B cell (primary cell): ENCODE measurements around the gene SIRPB2. TPM values are rescaled to one million over a fixed set of nuclear protein-coding genes. Genes with fewer than 3 reads are reported as not detected.

Experiments
- ATAC-seq: fragments of 200-7000 bp; cut with Tn5 transposase; one replicate; pipeline ENCODE4 v1.10.0; 2021; ENCODE audit warnings: low read depth, mild to moderate bottlenecking, moderate number of reproducible peaks, moderate library complexity
- CTCF ChIA-PET: fragments of 350-600 bp; sonication (Branson Sonifier 250); formaldehyde crosslinking; loops from one replicate; lab custom pipeline; 2021; ENCODE audit warnings: antibody characterized with exemption, inconsistent platforms; lab: Charles Lee
- POLR2A ChIA-PET: fragments of 350-600 bp; sonication (Branson Sonifier 250); formaldehyde crosslinking; loops from one replicate; lab custom pipeline; 2021; ENCODE audit warnings: antibody characterized with exemption; lab: Charles Lee
- DNase-seq: peaks from one replicate; pipeline ENCODE4 v3.0.0; 2013
- H2AFZ ChIP-seq: 2 replicates; pipeline ENCODE4 v1.6.1; 2012; ENCODE audit warnings: mild to moderate bottlenecking, low read depth, low read length; ENCODE audit not compliant: insufficient read depth, poor library complexity, severe bottlenecking
- H3K27ac ChIP-seq, 2 donors: 1 replicate in 1 of 2; 2 replicates in 1 of 2; pipeline ENCODE4 v1.5.1; 2012 to 2013; ENCODE audit warnings: low read length in 2 of 2, mild to moderate bottlenecking in 2 of 2, moderate library complexity in 1 of 2
- H3K27me3 ChIP-seq, 4 experiments: fragments of 200-600 bp in 1 of 4; sonication (generic) in 1 of 4; replicated peaks in 1 of 4; 1 replicate in 2 of 4; 2 replicates in 2 of 4; pipeline versions ENCODE4 v1.6.1 to v1.7.0; 2013 to 2016; ENCODE audit warnings: low read length in 3 of 4, mild to moderate bottlenecking in 2 of 4, mixed read lengths in 1 of 4, moderate library complexity in 1 of 4; ENCODE audit not compliant: insufficient read depth in 4 of 4, control insufficient read depth in 3 of 4; ENCODE audit errors: control extremely low read depth in 1 of 4
- H3K36me3 ChIP-seq, 2 experiments: replicated peaks in 1 of 2; 1 replicate in 1 of 2; 2 replicates in 1 of 2; pipeline versions ENCODE4 v1.6.1 to v1.7.1; 2013; ENCODE audit warnings: low read length in 1 of 2; ENCODE audit not compliant: insufficient read depth in 2 of 2, control insufficient read depth in 1 of 2; ENCODE audit errors: control extremely low read depth in 1 of 2, extremely low read depth in 1 of 2
- H3K4me1 ChIP-seq, 2 donors: fragments of 200-600 bp in 1 of 2; sonication (generic) in 1 of 2; 1 replicate in 1 of 2; 2 replicates in 1 of 2; pipeline versions ENCODE4 v1.5.1 to v1.6.1; 2013 to 2017; ENCODE audit warnings: low read length in 2 of 2; ENCODE audit not compliant: control insufficient read depth in 2 of 2, insufficient read depth in 2 of 2
- H3K4me2 ChIP-seq: replicated peaks from 2 replicates; pipeline ENCODE3; 2012; ENCODE audit warnings: mild to moderate bottlenecking, low read depth, low read length; ENCODE audit not compliant: poor library complexity, severe bottlenecking
- H3K4me3 ChIP-seq, 5 experiments: fragments of 200-600 bp in 1 of 5; sonication (generic) in 1 of 5; 1 replicate in 3 of 5; 2 replicates in 2 of 5; pipeline versions ENCODE4 v1.5.1 to v1.7.0; 2011 to 2016; ENCODE audit warnings: low read length in 4 of 5, mild to moderate bottlenecking in 4 of 5, low read depth in 2 of 5, control low read depth in 1 of 5, moderate library complexity in 1 of 5; ENCODE audit not compliant: insufficient read depth in 1 of 5; ENCODE audit errors: control extremely low read depth in 1 of 5, extremely low read depth in 1 of 5
- H3K79me2 ChIP-seq: fragments of 200-600 bp; sonication (generic); one replicate; pipeline ENCODE4 v1.6.0; 2016; ENCODE audit warnings: low read length; ENCODE audit not compliant: control insufficient read depth, insufficient read depth
- H3K9ac ChIP-seq: fragments of 200-600 bp; sonication (generic); 2 replicates; pipeline ENCODE4 v1.6.1; 2017; ENCODE audit warnings: mild to moderate bottlenecking, low read length, moderate library complexity
- H3K9me3 ChIP-seq, 3 donors: one replicate each; pipeline versions ENCODE4 v1.6.1 to v1.7.1; 2013; ENCODE audit warnings: low read length in 2 of 3; ENCODE audit not compliant: control insufficient read depth in 2 of 3, insufficient read depth in 1 of 3; ENCODE audit errors: control extremely low read depth in 1 of 3
- H4K20me1 ChIP-seq: 2 replicates; pipeline ENCODE4 v1.6.0; 2012; ENCODE audit warnings: mild to moderate bottlenecking, low read length; ENCODE audit not compliant: insufficient read depth, control insufficient read depth, poor library complexity, severe bottlenecking
- H3K27ac Mint-ChIP-seq: one replicate; pipeline ENCODE4 v1.8.0; 2021; ENCODE audit warnings: mixed read lengths
- H3K27me3 Mint-ChIP-seq: one replicate; pipeline ENCODE4 v1.8.0; 2021; ENCODE audit warnings: mixed read lengths
- H3K4me1 Mint-ChIP-seq: one replicate; pipeline ENCODE4 v1.8.0; 2021; ENCODE audit warnings: mixed read lengths
- H3K4me3 Mint-ChIP-seq: one replicate; pipeline ENCODE4 v1.8.0; 2021; ENCODE audit warnings: mixed read lengths
- H3K9me3 Mint-ChIP-seq: one replicate; pipeline ENCODE4 v1.8.0; 2022; ENCODE audit warnings: mixed read lengths; ENCODE audit not compliant: insufficient read depth
- EZH2 ChIP-seq: IDR thresholded peaks from 2 replicates; pipeline ENCODE4 v1.6.1; 2012; ENCODE audit warnings: borderline replicate concordance, low read depth, mild to moderate bottlenecking, moderate library complexity, low read length; ENCODE audit not compliant: insufficient read depth, poor library complexity, severe bottlenecking
- WGBS: methylation state at CpG from one replicate; pipeline ENCODE4 v1.1.5; 2013; ENCODE audit warnings: missing lambda C conversion rate; ENCODE audit not compliant: insufficient coverage; 5-methylcytosine and 5-hydroxymethylcytosine counted together
- intact Hi-C: fragments of 100-400 bp; cut with micrococcal nuclease; formaldehyde crosslinking; loops from one replicate; pipeline ENCODE4 v1.10.0; 2022
- polyA plus RNA-seq: library from polyadenylated mRNA; depleted of rRNA; stranded (reverse); fragments of >200 nt; gene quantifications from 2 replicates; pipeline ENCODE4 v1.2.3, GENCODE V29; 2012
- total RNA-seq, 2 donors: library from RNA; stranded (reverse); fragments of 120-200 nt in 1 of 2; gene quantifications; 1 replicate in 1 of 2; 2 replicates in 1 of 2; pipeline versions ENCODE4 v1.2.3 to v1.2.4, GENCODE V29; 2013 to 2022
- TF ChIP-seq, protein P1 (sequence below): fragments of 200-600 bp; IDR thresholded peaks from one replicate; pipeline ENCODE4 v1.8.0; 2022; ENCODE audit warnings: antibody characterized with exemption, mild to moderate bottlenecking

The SIRPB2 gene
- total and polyA plus RNA-seq, 2 donors (not counting 1 experiment from before 2014, with no cell fraction given), result 0.51 TPM; not detected in 1

DNA sequence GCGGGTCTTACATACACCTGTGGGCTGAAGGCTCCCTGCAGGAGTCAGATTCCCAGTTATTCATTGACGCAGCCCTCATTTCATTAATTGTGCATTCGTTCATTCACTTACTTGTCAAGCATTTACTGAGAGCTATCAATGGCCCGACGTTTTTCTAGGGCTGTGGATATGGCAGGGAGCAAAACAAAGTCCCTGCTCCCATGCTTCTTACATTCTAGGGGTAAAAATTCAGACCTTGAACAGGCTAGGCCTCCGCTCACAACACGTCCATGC is 24.2 kb downstream of the SIRPB2 start:
- H3K27ac Mint-ChIP-seq, result peak overlapping the region; percentile 93
- ATAC-seq, result no peak
- no peaks in the 10 kb centered on the region for H3K27me3 Mint-ChIP-seq
- peaks cover 37% of the 10 kb centered on the region for H4K20me1 ChIP-seq
- H3K4me1 Mint-ChIP-seq, result peaks cover 73% of the 10 kb centered on the region
- no peak for DNase-seq
- no peak for TF ChIP-seq EZH2
- TF ChIP-seq, protein P1, sequence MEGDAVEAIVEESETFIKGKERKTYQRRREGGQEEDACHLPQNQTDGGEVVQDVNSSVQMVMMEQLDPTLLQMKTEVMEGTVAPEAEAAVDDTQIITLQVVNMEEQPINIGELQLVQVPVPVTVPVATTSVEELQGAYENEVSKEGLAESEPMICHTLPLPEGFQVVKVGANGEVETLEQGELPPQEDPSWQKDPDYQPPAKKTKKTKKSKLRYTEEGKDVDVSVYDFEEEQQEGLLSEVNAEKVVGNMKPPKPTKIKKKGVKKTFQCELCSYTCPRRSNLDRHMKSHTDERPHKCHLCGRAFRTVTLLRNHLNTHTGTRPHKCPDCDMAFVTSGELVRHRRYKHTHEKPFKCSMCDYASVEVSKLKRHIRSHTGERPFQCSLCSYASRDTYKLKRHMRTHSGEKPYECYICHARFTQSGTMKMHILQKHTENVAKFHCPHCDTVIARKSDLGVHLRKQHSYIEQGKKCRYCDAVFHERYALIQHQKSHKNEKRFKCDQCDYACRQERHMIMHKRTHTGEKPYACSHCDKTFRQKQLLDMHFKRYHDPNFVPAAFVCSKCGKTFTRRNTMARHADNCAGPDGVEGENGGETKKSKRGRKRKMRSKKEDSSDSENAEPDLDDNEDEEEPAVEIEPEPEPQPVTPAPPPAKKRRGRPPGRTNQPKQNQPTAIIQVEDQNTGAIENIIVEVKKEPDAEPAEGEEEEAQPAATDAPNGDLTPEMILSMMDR, result peak; percentile 65
- peaks cover 52 to 60% of the 10 kb centered on the region in 2 donors for H3K4me1 ChIP-seq
- H3K4me2 ChIP-seq, result peak overlapping the region; percentile 92
- no peaks in the 10 kb centered on the region for H3K27me3 ChIP-seq
- peak overlapping the region; percentile 68 for H2AFZ ChIP-seq
- WGBS, result 0% methylated on average over 5 of the region's 7 CpGs
- intact Hi-C loops, result loop anchor here (1.0 to 10.0 kb wide), 9 partner anchors 30 to 1008 kb away; partner anchors contain the start of genes FAM110A, PSMF1, RAD21L1 and SNRPB
- POLR2A ChIA-PET, result interaction anchor here (0.6 to 2.6 kb wide), 4 partner anchors 74 to 1058 kb away, joined by 3 to 15 read pairs (median 5); partner anchors contain the start of genes FAM110A, FKBP1A and SNRPB
- H3K27ac ChIP-seq, result peak overlapping the region; percentile 79 to 92
- H3K4me3 Mint-ChIP-seq, result peak overlapping the region; percentile 90
- H3K4me3 ChIP-seq, result peak overlapping the region; percentile 54 to 71 (median 60)
- peaks cover 38% of the 10 kb centered on the region for H3K79me2 ChIP-seq
- H3K36me3 ChIP-seq, result peaks cover 0 to 23% of the 10 kb centered on the region in 2 experiments
- peak overlapping the region; percentile 67 for H3K9ac ChIP-seq
- CTCF ChIA-PET, result interaction anchor here (1.0 to 4.9 kb wide), 17 partner anchors 8 to 310 kb away, joined by 3 to 85 read pairs (median 6); partner anchors contain the start of genes FKBP1A, SIRPB2 and SNPH
- no peaks in the 10 kb centered on the region for H3K9me3 Mint-ChIP-seq
- no peaks in the 10 kb centered on the region for H3K9me3 ChIP-seq
